ENCODE measurements around the gene CARD11. TPM values are rescaled to one million over a fixed set of nuclear protein-coding genes. Genes with fewer than 3 reads are reported as not detected.

The CARD11 gene
- total RNA-seq, 1 donor from 2014 or later, result 5.8 TPM

GRCh38 chr7:3065724-3066143 lies 22.1 kb upstream of the CARD11 start:
- DNase-seq (no peak), ATAC-seq (peak; percentile 81)
- Histone ChIP-seq H3K36me3 (no peaks in the 10 kb centered on the region), H3K9me3 (no peaks in the 10 kb centered on the region), H3K4me3 (no peak overlapping the region), H3K27ac (no peak overlapping the region), H3K27me3 (no peaks in the 10 kb centered on the region), H3K4me1 (peaks cover 3% of the 10 kb centered on the region)
- TF ChIP-seq CTCF (IDR thresholded peaks at IDR 0.05), result peak; percentile 50
- intact Hi-C loops (cut with DNase I), result no loop called here

DNA sequence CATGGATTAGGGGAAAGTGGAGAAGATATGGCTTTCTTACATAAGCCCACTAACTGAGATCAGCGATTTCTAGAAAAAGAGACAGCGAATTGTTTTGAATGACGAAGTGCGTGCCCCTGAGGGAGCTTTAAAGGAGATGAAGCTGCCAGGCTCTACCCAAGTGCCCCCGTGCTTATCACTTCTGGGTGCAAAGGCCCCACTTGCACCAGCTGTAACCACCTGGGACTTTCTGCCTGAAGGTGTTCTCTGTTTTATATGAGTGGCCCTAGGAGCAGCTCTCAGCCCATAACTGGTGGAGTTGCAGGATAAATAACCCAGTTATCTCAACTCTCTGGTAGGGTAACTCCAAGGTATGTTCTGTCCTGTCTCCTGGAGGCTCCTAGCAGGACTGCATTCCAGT lies 20.4 kb upstream of the CARD11 start:
- no peak for TF ChIP-seq CTCF (IDR thresholded peaks at IDR 0.05)
- intact Hi-C loops (cut with DNase I), result no loop called here
- H3K4me3 ChIP-seq, result no peak overlapping the region

GRCh38 chr7:3063016-3063753 lies 19.5 kb upstream of the CARD11 start:
- no peaks in the 10 kb centered on the region for H3K27me3 ChIP-seq
- peak; percentile 66 for ATAC-seq
- no peaks in the 10 kb centered on the region for H3K9me3 ChIP-seq
- H3K36me3 ChIP-seq, result no peaks in the 10 kb centered on the region
- no peak overlapping the region for H3K4me3 ChIP-seq
- DNase-seq, result no peak
- H3K4me1 ChIP-seq, result no peaks in the 10 kb centered on the region
- no peak for TF ChIP-seq CTCF (IDR thresholded peaks at IDR 0.05)
- no peak overlapping the region for H3K27ac ChIP-seq
- intact Hi-C loops (cut with DNase I), result no loop called here

More for the DNA sequence above, 20.4 kb upstream of the CARD11 start:
- Histone ChIP-seq H3K27me3 (no peaks in the 10 kb centered on the region), H3K36me3 (no peaks in the 10 kb centered on the region), H3K9me3 (no peaks in the 10 kb centered on the region), H3K27ac (no peak overlapping the region), H3K4me1 (peaks cover 3% of the 10 kb centered on the region)
- DNase-seq (no peak), ATAC-seq (no peak)

DNA sequence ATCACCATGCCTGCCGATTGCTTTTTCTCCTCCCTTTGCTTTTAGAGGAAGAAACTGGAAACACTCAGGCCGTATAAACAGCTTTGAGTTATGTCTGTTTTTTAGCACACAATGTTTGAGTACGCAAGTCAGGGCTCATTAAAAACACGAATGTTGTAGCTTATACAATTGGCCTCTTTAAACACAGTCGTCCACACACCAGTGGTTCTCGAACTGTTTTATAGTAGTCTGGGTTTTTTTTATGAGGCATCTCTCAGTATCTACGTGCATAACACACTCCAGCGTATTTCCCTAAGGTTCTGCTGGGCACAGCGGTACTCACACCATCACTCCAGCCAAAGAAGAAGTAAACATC lies 13.4 kb upstream of the CARD11 start:
- no peak for ATAC-seq
- H3K27me3 ChIP-seq, result peaks cover 21% of the 10 kb centered on the region
- no peaks in the 10 kb centered on the region for H3K36me3 ChIP-seq
- no peak for DNase-seq
- no peak overlapping the region for H3K27ac ChIP-seq
- H3K9me3 ChIP-seq, result no peaks in the 10 kb centered on the region
- TF ChIP-seq CTCF (IDR thresholded peaks at IDR 0.05), result no peak
- intact Hi-C loops (cut with DNase I), result no loop called here
- H3K4me1 ChIP-seq, result no peaks in the 10 kb centered on the region
- no peak overlapping the region for H3K4me3 ChIP-seq

DNA sequence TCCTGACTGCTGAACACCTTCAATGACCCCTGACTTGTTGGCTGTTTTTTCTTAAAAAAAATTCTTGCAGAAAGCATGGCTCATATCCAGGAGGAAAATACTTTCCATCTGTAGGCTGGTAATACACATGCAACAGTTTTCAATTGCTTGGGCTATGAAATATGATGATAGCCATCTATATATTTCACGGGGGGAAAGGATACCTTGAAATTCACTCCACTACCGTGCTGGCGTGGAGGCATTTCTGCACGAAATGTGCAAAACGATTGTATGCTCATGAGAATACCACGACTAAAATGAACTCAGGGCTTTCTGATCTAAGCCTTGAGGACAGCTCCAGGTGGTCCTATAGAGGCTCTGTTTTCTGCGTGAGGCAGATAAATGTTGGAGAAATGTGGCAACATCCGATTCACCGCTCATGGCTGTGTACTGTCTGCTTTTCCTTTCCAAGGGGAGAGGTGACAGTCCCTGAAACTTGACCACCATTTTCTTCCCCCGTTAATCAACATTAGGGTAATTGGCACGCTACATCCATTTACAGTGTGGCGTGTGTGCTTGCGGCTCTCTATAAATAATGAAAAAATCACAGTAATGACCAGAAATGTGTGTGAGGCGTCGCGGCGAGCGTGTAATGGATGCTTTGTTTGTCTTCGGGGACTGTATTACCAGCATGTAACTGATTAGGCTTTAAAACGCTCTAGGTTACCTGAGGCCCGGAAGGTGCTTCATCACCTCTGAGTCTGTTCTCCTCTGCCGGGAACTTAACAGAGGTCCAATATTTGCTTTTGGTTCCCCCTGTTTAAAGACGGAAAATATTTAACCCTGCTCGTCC lies 12.8 kb upstream of the CARD11 start:
- Histone ChIP-seq H3K27ac (no peak overlapping the region), H3K36me3 (no peaks in the 10 kb centered on the region), H3K4me1 (no peaks in the 10 kb centered on the region), H3K4me3 (no peak overlapping the region), H3K9me3 (no peaks in the 10 kb centered on the region), H3K27me3 (peaks cover 21% of the 10 kb centered on the region)
- DNase-seq, result no peak
- no peak for ATAC-seq
- no peak for TF ChIP-seq CTCF (IDR thresholded peaks at IDR 0.05)
- intact Hi-C loops (cut with DNase I), result no loop called here

Measured in upper lobe of right lung (tissue), 1 donor.